Pancreas (tissue), 10 donors: ENCODE measurements around the gene LRRC3. TPM values are rescaled to one million over a fixed set of nuclear protein-coding genes. Genes with fewer than 3 reads are reported as not detected.

ENCODE experiments used
- ATAC-seq, 4 donors: fragments of 200-7000 bp; cut with Tn5 transposase; one replicate each; pipeline versions ENCODE4 v1.8.0 to v1.9.1; 2020; ENCODE audit warnings: mild to moderate bottlenecking in 4 of 4, moderate library complexity in 4 of 4
- DNase-seq, 6 donors: peaks; one replicate each; pipeline ENCODE4 v3.0.0-alpha.2; 2020
- FAIRE-seq: peaks from 2 replicates; lab custom pipeline; 2012; peaks lifted over from hg19 to GRCh38; lab: Jason Lieb, UNC
- H3K27ac ChIP-seq, 4 donors: fragments of 200-600 bp; sonication (generic); 1 replicate in 3 of 4; 2 replicates in 1 of 4; pipeline versions ENCODE4 v1.5.0 to v1.8.0; 2020
- H3K27me3 ChIP-seq, 4 donors: fragments of 200-600 bp; one replicate each; pipeline ENCODE4 v1.8.0; 2021
- H3K36me3 ChIP-seq, 3 donors: fragments of 200-600 bp; sonication (generic) in 1 of 3; one replicate each; pipeline versions ENCODE4 v1.5.0 to v1.8.0; 2020 to 2021
- H3K4me1 ChIP-seq, 3 donors: fragments of 200-600 bp; one replicate each; pipeline ENCODE4 v1.8.0; 2021
- H3K4me3 ChIP-seq, 4 donors: fragments of 200-600 bp; sonication (generic) in 2 of 4; one replicate each; pipeline versions ENCODE4 v1.5.0 to v1.8.0; 2020 to 2021
- H3K9me3 ChIP-seq, 4 donors: fragments of 200-600 bp; one replicate each; pipeline ENCODE4 v1.8.0; 2021
- WGBS, 2 donors: extraction: QIAGEN DNeasy Blood & Tissue Kit; methylation state at CpG; one replicate each; pipeline ENCODE4 v1.1.7; 2013; 5-methylcytosine and 5-hydroxymethylcytosine counted together
- intact Hi-C, 3 donors: fragments of 100-400 bp; cut with DNase I; formaldehyde crosslinking; loops; one replicate each; pipeline versions ENCODE4 v1.11.1 to v1.14.2; 2022
- polyA plus RNA-seq, 2 donors: library from polyadenylated mRNA; stranded (reverse); fragments of 200-250 nt; gene quantifications; one replicate each; pipeline ENCODE4 v1.2.3, GENCODE V29; 2013
- total RNA-seq, 6 donors: library from RNA; stranded (reverse); fragmentation: NEBNext Ultra II Directional in 4 of 6; extraction: Animal tissue kit (Norgen Biotek cat#: 25700) in 4 of 6; gene quantifications; one replicate each; pipeline versions ENCODE4 v1.2.1 to v1.2.4, GENCODE V29; 2021 to 2023
- TF ChIP-seq, protein P1 (sequence below), 4 donors: fragments of 200-600 bp; sonication (generic) in 3 of 4; IDR thresholded peaks; one replicate each; pipeline versions ENCODE4 v1.5.0 to v1.8.0; 2021; ENCODE audit warnings: antibody characterized with exemption in 4 of 4
- donor health status: healthy with polysubstance abuse.
- donor health status: DM: no; HTN: no; CAD: no; lungs with moderate emphysema.
- donor health status: DM: no; HTN: no; CAD: no.
- donor health status: control.
- donor health status: control.
- donor health status: Bipolar disorder and iron deficiency.
- donor health status: DM: yes; HTN: yes; CAD: no.
- donor health status: DM: no; HTN: no; CAD: no.
- donor health status: DM: no; HTN: no; CAD: no.
- donor health status: DM: yes; HTN: yes; CAD: no.

LRRC3 gene
- total and polyA plus RNA-seq, 8 donors = 0.35 to 1.7 (median 0.47) TPM

DNA sequence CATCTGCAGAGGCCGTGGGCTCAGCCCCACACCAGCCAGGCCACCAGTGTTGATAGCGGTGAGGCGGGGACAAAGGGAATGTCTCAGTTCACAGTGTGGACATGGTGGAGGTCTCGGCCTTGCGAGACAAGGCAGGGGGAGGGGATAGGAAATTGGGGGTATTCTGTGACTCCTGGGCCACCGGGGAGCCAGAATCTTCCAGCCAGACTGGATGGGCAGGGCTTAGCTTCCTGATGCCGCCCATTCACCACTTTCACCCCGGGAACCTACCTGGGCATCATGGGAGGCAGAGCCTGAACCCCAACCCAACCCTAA is 5.1 kb downstream of the LRRC3 start:
- ATAC-seq (no peak), DNase-seq (no peak), FAIRE-seq (no peak)
- Histone ChIP-seq H3K9me3 (no peaks in the 10 kb centered on the region), H3K4me1 (peaks cover 0 to 5% (median 0%) of the 10 kb centered on the region in 3 donors), H3K27ac (no peak overlapping the region), H3K27me3 (no peaks in the 10 kb centered on the region), H3K4me3 (no peak overlapping the region), H3K36me3 (no peaks in the 10 kb centered on the region)
- WGBS, 2 donors = 88 to 96% methylated on average over 7 to 8 of the region's 8 CpGs
- TF ChIP-seq, protein P1, sequence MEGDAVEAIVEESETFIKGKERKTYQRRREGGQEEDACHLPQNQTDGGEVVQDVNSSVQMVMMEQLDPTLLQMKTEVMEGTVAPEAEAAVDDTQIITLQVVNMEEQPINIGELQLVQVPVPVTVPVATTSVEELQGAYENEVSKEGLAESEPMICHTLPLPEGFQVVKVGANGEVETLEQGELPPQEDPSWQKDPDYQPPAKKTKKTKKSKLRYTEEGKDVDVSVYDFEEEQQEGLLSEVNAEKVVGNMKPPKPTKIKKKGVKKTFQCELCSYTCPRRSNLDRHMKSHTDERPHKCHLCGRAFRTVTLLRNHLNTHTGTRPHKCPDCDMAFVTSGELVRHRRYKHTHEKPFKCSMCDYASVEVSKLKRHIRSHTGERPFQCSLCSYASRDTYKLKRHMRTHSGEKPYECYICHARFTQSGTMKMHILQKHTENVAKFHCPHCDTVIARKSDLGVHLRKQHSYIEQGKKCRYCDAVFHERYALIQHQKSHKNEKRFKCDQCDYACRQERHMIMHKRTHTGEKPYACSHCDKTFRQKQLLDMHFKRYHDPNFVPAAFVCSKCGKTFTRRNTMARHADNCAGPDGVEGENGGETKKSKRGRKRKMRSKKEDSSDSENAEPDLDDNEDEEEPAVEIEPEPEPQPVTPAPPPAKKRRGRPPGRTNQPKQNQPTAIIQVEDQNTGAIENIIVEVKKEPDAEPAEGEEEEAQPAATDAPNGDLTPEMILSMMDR (IDR thresholded peaks at IDR 0.05) = no peak
- intact Hi-C loops = no loop called here

DNA sequence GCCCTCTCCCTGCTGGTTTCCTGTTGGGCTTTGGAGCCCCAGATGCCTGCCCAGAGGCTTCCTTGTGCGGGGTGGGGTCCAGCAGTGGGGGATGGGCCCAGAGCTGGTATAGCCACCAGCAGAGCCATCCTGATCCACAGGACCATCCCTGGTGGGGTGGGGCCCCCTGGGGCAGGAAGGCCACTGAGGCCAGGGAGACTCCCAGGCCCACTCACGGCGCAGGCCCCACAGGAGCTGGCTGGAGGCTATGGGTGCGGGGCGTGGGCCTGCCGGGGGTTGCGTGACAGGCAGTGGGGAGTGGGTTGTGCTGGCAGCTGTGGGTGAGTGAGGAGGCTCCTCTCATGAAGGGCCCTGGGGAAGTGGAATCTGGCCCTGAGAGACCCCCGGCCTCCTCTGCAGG is 5.7 kb downstream of the LRRC3 start:
- ATAC-seq (no peak), FAIRE-seq (no peak), DNase-seq (peak in 1 of 6 donors; percentile 65)
- H3K36me3 ChIP-seq = no peaks in the 10 kb centered on the region
- H3K4me1 ChIP-seq = peaks cover 0 to 4% (median 0%) of the 10 kb centered on the region in 3 donors
- intact Hi-C loops = no loop called here
- H3K27me3 ChIP-seq = no peaks in the 10 kb centered on the region
- TF ChIP-seq, protein P1 (IDR thresholded peaks at IDR 0.05) = no peak
- no peak overlapping the region for H3K27ac ChIP-seq
- no peaks in the 10 kb centered on the region for H3K9me3 ChIP-seq
- no peak overlapping the region for H3K4me3 ChIP-seq
- WGBS, 2 donors = 94 to 97% methylated on average over 8 of the region's 8 CpGs

DNA sequence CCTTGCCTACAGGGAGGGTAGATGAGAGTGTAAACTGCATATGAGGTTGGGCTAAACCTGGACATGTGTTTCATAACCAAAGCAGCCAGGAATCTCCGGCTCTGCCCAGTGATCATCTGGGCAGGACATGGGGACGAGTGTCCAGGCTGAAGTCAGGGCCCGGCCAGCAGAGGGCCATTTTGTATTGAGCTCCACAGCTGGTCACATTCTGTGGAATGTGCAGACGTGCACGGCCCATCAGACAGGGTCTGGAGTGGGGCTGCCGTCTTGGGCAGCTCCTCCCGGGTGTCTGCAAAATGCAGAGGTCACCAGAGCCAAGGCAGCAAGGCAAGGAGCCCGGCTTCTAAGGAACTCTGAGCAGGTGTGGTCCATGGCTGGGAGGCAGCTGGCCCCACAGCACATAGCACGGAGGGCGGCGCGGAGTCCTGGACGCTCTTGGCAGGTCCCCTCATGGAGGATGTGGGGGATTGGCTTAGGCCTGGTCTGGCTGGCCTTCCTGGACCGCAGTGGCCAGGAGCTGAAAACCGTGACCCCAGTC is 6.2 kb downstream of the LRRC3 start:
- Histone ChIP-seq H3K27me3 (no peaks in the 10 kb centered on the region), H3K36me3 (no peaks in the 10 kb centered on the region), H3K4me1 (no peaks in the 10 kb centered on the region), H3K9me3 (no peaks in the 10 kb centered on the region), H3K4me3 (no peak overlapping the region), H3K27ac (no peak overlapping the region)
- FAIRE-seq (no peak), DNase-seq (peak in 1 of 6 donors; percentile 62), ATAC-seq (peak in 3 of 4 donors; percentile 19 to 46 (median 41))
- intact Hi-C loops = no loop called here
- WGBS, 2 donors = 74 to 84% methylated on average over 15 of the region's 15 CpGs
- TF ChIP-seq, protein P1 (IDR thresholded peaks at IDR 0.05) = no peak

DNA sequence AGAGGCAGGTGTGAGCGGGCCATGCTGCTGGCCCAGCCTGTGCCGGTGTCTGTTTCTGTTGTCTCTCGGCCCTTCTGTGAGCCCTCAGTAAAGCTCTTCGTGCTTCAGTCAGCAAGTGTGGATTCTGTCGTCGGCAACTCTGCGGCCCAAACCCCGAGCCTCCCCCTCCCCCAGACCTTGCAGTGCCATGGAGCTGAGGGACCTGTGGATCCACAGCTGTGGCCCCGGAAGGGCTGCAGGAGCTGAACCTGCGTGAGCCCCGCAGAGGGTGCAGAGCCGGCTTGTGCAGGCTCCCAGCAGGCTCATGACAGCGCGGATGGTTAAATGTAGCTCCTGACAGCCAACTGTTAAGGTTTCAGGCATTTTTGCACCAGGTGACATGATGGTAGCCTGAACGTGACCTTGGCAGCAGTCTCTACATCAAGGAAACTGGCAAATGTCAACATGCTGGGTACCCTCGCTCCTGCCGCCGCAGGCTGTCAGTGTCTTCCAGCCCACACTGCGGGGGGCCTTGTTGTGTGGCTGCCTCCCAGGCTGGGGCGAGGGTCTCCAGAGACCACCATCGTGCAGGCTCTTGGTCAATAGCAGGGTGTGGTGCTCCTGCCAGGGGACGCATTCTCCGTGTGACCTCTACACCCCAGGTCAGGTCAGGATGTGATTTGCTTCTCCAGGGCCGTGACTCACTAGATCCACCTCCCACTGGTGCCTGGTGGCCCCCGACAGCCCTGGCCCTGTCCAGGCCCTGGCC is 7.0 kb downstream of the LRRC3 start:
- TF ChIP-seq, protein P1 (IDR thresholded peaks at IDR 0.05) = no peak
- H3K4me1 ChIP-seq = no peaks in the 10 kb centered on the region
- H3K4me3 ChIP-seq = no peak overlapping the region
- 80 to 88% methylated on average over 25 of the region's 25 CpGs for WGBS, 2 donors
- H3K27ac ChIP-seq = no peak overlapping the region
- H3K27me3 ChIP-seq = no peaks in the 10 kb centered on the region
- intact Hi-C loops = no loop called here
- DNase-seq (no peak), FAIRE-seq (no peak), ATAC-seq (no peak)
- no peaks in the 10 kb centered on the region for H3K36me3 ChIP-seq
- no peaks in the 10 kb centered on the region for H3K9me3 ChIP-seq

DNA sequence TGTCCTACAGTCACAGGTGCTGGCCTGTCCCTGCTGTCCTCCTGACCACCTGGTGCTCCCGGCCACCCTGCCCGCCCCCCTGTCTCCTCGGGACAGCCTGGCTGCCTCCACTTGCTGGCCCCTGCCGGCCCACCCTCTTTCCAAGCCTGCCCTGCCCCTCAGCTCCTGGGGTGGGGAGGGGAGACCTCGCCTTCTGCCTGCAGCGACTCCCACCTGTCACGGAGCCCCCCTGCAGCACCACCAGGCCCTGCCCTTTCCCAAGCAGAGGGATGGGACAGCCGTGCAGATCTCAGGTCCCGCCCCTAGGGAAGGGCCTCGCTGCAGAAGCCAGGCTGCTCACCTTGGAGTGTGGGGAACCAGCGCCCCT is 7.5 kb downstream of the LRRC3 start:
- FAIRE-seq (no peak), DNase-seq (no peak), ATAC-seq (no peak)
- H3K4me3 ChIP-seq = no peak overlapping the region
- intact Hi-C loops = no loop called here
- no peaks in the 10 kb centered on the region for H3K36me3 ChIP-seq
- no peak overlapping the region for H3K27ac ChIP-seq
- TF ChIP-seq, protein P1 (IDR thresholded peaks at IDR 0.05) = no peak
- 75 to 82% methylated on average over 11 of the region's 11 CpGs for WGBS, 2 donors
- H3K9me3 ChIP-seq = no peaks in the 10 kb centered on the region
- H3K4me1 ChIP-seq = no peaks in the 10 kb centered on the region
- H3K27me3 ChIP-seq = no peaks in the 10 kb centered on the region
